Measurements from ENCODE around the gene TUBB6.

GRCh38 chr18:12278215-12278671, 29.8 kb upstream of the TUBB6 start:
- TF ChIP-seq CTCF (IDR thresholded peaks at IDR 0.05) (no peak), EZH2 (IDR thresholded peaks at IDR 0.05; ENCODE audit: borderline replicate concordance, insufficient read depth, low read depth, low read length, poor library complexity, severe bottlenecking) (no peak)
